GM19351 (cell line): Measurements from ENCODE around the gene LRCH4.
A peak's percentile ranks its signal among the peaks of the same experiment; 100 is the strongest.

ENCODE experiments used
- ATAC-seq: cut with Tn5 transposase; IDR thresholded peaks from one replicate; pipeline ENCODE4 v1.9.1; 2021; ENCODE audit warnings: mild to moderate bottlenecking, moderate library complexity; ENCODE audit not compliant: unreplicated experiment

The LRCH4 gene

GRCh38 chr7:100604976-100605911, 19.3 kb upstream of the LRCH4 start:
- no peak for ATAC-seq

DNA sequence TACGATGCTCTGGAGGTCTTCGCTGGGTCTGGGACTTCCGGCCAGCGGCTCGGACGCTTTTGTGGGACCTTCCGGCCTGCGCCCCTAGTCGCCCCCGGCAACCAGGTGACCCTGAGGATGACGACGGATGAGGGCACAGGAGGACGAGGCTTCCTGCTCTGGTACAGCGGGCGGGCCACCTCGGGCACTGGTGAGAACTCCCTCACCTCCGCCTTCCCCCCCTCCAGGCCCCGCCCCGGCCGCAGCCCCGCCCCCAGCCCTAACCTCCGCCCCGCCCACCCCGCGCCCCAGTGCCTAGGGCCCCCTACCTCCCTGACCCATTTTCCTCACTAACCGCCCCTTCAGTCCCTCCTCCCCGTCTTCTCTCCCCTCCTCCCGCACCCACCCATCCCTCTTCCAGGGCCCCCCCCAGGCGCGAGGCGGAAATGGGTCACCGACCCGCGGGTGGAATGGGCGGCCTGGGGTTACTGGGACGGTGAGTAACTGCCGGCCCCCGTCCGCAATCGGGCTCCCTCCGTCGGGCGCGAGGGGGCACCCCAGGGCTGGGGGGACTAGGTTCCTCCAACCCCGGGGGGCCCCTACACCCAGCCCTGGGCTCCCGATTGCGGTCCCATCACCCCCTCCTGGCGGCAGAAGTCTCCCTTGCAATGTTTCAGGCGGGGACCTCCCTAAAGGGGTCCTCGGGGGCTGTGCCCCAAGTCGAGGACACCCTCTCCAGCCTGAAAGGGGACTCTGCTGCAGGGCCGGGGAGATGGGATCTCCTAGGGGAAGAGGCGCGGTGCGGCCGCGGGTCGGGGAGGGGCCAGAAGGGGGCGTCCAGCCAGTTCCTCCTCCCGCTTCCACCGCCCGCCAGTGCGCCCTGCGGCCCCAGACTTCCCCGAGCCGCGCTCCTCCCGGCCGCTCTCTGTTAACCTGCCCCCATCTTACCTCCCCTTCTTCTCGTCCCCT, 18.4 kb upstream of the LRCH4 start:
- ATAC-seq = peak; percentile 64

DNA sequence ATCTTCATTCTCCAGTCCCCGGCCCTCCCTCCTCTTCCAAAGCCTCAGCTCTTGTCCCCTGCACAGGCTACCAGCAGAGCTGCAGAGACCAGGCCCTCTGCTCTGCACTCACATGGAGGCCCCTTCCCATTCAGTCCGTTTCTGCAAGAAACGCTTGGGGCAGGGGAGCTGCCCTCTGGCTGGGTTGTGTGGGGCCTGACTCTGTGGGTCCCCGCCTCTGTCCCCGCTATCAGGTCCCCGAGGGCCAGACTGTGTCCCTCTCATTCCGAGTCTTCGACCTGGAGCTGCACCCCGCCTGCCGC, 17.7 kb upstream of the LRCH4 start:
- ATAC-seq = peak; percentile 34

GRCh38 chr7:100602889-100603725, 17.2 kb upstream of the LRCH4 start:
- ATAC-seq = no peak

DNA sequence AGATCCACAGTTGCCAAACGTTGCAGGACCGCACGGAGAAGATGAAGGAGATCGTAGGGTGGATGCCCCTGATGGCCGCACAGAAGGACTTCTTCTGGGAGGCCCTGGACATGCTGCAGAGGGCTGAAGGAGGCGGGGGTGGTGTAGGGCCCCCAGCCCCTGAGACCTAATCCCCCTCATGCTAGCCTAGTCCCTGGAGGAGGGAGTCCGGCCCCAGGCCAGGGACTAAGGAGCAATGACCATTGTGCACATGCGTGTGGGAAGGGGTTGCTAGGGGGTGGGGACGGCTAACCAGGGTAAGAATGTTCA, 14.8 kb upstream of the LRCH4 start:
- no peak for ATAC-seq

GRCh38 chr7:100599911-100600729, 14.2 kb upstream of the LRCH4 start:
- ATAC-seq = no peak

DNA sequence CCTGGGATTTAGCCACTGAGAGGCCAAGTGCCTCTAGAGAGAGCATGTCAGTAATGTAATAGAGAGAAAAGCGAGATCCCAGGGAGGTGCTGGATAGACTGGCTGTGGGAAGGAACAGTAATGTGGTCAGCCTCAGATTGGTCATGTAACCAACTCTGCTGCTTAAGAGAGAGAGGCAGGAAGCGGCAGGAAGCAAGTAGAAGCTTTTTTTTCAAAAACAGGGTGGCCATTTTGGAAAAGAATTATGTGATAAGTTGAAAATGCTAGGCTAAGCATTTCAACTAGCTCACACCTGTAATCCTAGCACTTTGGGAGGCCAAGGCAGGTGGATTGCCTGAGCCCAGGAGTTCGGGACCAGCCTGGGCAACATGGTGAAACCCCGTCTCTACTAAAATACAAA, 12.5 kb upstream of the LRCH4 start:
- no peak for ATAC-seq

DNA sequence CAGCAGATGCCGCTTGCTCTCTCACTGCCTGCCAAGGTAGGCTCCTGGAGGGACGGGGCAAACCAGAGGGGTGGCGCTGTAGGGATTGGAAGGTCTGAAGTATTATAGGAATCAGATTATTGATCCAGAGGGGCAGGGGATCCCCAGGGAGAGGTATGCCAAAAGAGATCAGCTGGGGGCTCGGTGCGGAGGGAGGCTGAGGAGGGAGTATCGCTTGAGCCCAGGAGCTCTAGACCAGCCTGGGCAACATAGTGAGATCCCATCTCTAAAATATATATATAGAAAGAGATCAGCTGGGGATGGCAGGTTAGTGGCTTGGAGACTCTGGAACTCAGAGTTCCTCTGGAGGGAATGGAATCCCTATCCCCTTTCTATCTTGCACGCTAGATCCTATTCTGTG, 9.3 kb upstream of the LRCH4 start:
- no peak for ATAC-seq

GRCh38 chr7:100591596-100591995, 5.7 kb upstream of the LRCH4 start:
- ATAC-seq = no peak

GRCh38 chr7:100590077-100590737, 4.3 kb upstream of the LRCH4 start:
- no peak for ATAC-seq

DNA sequence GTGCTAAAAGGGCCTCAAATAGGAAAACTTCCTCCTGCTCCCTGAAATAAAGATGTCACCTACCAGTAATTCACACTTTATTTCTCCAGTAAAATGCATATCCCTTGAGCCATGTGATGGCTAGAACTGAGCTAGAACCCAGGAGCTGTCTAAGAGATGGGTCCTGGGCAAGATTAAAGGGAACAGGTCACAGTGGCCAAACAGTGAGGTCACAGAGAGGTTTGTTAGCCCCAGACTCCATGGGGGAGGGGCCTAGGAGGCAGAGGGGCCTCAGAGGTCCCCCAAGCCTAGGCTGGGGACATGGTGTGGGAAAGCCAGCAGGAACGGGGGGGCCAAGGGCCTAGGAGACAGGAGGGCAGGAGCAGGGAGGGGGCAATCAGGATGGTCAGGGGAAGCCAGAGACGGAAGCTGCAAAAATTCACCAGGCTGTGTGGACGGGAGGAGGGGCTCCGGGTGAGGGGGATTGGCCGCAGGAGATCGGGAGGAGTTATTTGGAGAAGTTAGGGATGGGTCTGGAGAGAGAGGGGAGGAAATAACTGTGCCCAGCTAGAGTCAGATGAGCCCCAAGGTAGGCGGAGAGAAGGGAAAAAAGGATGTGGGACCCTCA, 3.5 kb upstream of the LRCH4 start:
- ATAC-seq = no peak

GRCh38 chr7:100588438-100588837, 2.5 kb upstream of the LRCH4 start:
- no peak for ATAC-seq

- peak; percentile 86 for ATAC-seq
Measured at GRCh38 chr7:100586266-100587025, 517 bp upstream of the LRCH4 start, which contains the start of gene FBXO24. Gene FBXO24, plus strand, starts transcription at chr7:100586328. Its CDS starts 298 bp downstream, at chr7:100586626.

GRCh38 chr7:100584683-100585510, 1.0 kb downstream of the LRCH4 start:
- no peak for ATAC-seq

- no peak for ATAC-seq
Measured at GRCh38 chr7:100584054-100584682, 1.8 kb downstream of the LRCH4 start.

- no peak for ATAC-seq
Measured at GRCh38 chr7:100583132-100584053, 2.5 kb downstream of the LRCH4 start.
